Adrenal gland (tissue), 5 donors: ENCODE results near the gene SERTAD2.

Experiments used
- POLR2A ChIP-seq, 2 donors: fragments of 450-650 bp; IDR thresholded peaks; one replicate each; pipeline ENCODE4 v1.6.1; 2017; ENCODE audit warnings: antibody characterized with exemption in 2 of 2, mild to moderate bottlenecking in 2 of 2, moderate library complexity in 1 of 2
- TF ChIP-seq, protein P1 (sequence below), 6 experiments: fragments of 450-650 bp in 4 of 6; fragments of 200-600 bp in 2 of 6; sonication (generic) in 1 of 6; IDR thresholded peaks; 1 replicate in 5 of 6; 2 replicates in 1 of 6; pipeline versions ENCODE4 v1.5.1 to v1.8.0; 2016 to 2021; ENCODE audit warnings: antibody characterized with exemption in 6 of 6, mild to moderate bottlenecking in 2 of 6, moderate library complexity in 1 of 6
- donor health status: DM: no; HTN: no; CAD: no.

DNA sequence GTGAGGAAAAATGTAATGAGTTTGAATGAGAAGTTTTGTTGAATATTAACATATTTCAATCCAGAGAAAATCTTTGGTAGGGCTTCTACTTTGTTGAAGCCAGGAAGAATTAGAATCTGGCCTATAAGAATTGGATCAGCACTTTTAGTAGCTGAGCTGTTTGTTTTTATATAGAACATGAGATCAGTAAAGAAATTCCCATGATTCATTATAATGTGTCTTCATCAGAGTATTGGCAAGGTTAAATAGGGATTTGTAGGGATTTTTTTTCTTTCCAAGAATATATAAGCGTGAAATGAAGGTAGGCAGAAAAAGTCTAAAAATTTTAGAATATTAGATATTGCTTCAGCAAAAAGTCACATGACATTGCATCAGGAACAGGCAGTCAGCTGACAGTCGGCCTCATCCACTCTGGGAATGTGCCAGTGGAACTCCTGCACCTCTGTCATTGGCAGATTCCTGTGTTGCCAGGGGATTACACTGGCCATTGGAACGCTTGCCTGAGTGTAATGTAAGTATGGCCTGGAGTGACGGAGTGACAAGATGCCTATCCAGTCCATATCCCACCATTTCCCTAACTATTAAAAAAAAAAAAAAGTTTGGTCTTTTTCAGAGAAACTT is 60.6 kb downstream of the SERTAD2 start:
- TF ChIP-seq, protein P1, sequence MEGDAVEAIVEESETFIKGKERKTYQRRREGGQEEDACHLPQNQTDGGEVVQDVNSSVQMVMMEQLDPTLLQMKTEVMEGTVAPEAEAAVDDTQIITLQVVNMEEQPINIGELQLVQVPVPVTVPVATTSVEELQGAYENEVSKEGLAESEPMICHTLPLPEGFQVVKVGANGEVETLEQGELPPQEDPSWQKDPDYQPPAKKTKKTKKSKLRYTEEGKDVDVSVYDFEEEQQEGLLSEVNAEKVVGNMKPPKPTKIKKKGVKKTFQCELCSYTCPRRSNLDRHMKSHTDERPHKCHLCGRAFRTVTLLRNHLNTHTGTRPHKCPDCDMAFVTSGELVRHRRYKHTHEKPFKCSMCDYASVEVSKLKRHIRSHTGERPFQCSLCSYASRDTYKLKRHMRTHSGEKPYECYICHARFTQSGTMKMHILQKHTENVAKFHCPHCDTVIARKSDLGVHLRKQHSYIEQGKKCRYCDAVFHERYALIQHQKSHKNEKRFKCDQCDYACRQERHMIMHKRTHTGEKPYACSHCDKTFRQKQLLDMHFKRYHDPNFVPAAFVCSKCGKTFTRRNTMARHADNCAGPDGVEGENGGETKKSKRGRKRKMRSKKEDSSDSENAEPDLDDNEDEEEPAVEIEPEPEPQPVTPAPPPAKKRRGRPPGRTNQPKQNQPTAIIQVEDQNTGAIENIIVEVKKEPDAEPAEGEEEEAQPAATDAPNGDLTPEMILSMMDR (IDR thresholded peaks at IDR 0.05): no peak
- no peak for TF ChIP-seq POLR2A (IDR thresholded peaks at IDR 0.05)
